GM12801 (cell line): ENCODE measurements around the gene FFAR3.

ENCODE experiments used
- TF ChIP-seq, protein P1 (sequence below): IDR thresholded peaks from one replicate; pipeline ENCODE4 v1.5.1; 2011; ENCODE audit warnings: control low read depth; ENCODE audit not compliant: insufficient read length; ENCODE audit errors: extremely low read depth

FFAR3 gene

DNA sequence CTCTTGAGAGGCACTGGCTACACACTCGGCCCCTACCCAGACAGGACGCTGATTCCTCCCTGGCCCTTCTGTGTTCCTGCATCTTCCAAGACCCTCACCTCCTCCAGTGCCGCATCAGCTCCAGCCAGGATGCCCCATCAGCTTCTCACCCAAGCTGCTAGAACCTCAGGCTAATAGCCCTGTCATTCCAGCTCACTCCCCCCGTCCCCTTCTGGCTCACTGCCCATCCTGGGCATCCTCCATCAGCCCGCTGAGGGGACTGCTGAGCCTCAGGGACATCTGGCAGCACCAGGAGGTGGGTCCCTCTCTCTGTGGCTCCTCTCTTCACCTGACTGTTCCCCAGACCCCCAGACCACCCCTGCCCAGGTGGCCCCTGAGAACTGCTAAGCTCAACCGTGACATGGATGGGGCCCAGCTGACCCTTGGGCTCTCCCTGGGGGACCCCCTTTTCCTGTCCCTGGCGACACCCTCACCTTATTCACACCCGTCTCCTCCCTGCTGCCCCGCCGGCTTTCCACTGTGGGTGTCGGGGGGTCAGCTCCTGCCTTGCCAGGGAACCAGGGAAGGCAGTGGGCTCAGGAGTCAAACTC, 4.8 kb downstream of the FFAR3 start:
- TF ChIP-seq, protein P1, sequence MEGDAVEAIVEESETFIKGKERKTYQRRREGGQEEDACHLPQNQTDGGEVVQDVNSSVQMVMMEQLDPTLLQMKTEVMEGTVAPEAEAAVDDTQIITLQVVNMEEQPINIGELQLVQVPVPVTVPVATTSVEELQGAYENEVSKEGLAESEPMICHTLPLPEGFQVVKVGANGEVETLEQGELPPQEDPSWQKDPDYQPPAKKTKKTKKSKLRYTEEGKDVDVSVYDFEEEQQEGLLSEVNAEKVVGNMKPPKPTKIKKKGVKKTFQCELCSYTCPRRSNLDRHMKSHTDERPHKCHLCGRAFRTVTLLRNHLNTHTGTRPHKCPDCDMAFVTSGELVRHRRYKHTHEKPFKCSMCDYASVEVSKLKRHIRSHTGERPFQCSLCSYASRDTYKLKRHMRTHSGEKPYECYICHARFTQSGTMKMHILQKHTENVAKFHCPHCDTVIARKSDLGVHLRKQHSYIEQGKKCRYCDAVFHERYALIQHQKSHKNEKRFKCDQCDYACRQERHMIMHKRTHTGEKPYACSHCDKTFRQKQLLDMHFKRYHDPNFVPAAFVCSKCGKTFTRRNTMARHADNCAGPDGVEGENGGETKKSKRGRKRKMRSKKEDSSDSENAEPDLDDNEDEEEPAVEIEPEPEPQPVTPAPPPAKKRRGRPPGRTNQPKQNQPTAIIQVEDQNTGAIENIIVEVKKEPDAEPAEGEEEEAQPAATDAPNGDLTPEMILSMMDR: no peak

DNA sequence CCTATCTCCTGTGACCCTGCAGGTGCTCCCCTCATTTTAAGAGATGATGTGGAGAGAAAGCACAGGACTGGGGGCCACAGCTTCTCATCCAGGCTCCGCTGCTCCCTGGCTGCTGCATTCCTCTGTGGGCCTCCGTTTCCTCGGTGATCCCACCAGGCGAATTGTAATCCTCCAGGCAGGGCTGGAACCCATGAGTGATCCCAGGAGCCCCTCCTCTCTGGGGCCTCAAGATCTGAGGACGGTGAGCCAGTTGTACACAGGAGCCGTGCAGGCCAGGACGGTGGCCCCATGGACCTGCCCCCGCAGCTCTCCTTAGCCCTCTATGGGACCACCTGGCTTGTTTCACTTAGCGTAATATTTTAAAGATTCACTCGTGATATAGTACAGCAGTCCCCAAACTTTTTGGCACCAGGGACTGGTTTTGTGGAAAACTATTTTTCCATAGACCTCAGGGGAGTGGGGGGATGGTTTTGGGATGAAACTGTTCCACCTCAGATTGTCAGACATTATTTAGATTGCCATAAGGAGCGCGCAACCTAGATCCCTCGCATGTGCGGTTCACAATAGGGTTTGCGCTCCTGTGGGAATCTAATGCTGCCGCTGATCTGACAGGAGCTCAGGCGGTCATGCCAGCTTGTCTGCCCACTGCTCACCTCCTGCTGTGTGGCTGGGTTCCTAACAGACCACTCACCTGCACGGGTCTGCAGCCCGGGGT, 5.6 kb downstream of the FFAR3 start:
- TF ChIP-seq, protein P1: no peak

DNA sequence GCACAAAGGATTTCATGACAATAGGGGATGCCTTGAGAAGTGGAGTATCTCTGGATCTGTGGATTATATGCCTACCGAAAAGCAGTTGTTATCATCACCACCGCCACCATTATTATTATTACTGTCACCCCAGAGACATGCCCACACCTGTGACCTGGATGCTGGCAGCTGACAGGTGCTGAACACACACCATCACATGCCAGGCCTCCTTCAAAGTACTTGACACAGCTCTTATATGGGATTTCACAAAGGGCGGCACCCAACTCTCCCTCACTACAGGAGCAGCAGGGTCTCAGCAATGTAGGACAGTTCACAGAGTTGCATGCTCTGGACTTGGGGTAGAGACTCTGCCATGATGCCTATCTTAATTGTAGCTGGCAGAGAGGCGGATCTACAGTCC, 7.0 kb downstream of the FFAR3 start:
- TF ChIP-seq, protein P1: no peak

DNA sequence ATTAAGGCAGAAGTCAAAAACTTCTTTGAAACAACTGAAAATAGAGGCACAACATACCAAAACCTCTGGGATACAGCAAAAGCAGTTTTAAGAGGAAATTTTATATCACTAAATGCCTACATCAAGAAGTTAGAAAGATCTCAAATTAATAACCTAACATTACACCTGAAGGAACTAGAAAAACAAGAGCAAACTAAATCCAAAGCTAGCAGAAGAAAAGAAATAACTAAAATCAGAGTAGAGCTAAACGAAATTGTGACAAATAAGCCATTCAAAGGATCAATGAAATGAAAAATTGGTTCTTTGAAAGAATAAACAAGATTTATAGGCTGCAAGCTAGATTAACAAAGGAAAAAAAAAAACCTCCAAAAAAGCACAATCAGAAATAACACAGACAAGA, 10.1 kb downstream of the FFAR3 start:
- TF ChIP-seq, protein P1: no peak

DNA sequence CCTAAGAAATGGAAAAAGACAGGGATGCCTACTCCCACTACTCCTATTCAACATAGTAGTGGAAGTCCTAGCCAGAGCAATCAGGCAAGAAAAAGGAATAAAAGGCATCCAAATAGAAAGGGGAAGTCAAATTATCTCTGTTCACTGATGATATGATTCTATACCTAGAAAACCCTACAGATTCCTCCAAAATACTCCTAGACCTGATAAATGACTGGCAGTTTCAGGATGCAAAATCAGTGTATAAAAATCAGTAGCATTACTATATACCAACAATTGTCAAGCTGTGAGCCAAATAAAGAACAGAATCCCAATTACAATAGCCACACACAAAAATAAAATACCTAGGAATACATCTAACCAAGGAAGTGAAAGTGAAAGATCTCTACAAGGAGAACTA, 11.3 kb downstream of the FFAR3 start:
- TF ChIP-seq, protein P1: no peak

DNA sequence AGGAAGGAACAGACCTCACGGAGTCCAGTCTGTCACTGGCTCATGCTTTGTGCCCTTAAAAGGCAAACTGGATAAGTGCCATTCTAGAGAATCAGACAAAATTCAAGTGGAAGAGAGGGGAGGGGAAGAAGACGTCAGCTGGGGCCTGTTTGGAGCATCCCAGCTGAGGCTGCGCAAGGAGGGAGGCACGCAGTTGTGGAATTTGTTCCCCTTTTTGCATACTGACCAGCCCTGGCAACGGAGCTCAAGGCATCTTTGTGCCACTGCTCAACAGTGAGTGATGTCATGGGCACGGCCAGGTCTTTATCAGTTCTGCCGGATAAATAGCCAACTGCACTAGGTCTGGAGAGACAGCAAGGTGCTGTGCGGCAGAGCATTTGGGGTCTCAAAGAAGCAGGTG, 12.5 kb downstream of the FFAR3 start, which contains the start of gene GPR42:
Gene GPR42, plus strand, starts transcription at position 347 of the 400 bp plus-strand sequence. CDS start 292 bp downstream, outside the sequence.
- TF ChIP-seq, protein P1: no peak

DNA sequence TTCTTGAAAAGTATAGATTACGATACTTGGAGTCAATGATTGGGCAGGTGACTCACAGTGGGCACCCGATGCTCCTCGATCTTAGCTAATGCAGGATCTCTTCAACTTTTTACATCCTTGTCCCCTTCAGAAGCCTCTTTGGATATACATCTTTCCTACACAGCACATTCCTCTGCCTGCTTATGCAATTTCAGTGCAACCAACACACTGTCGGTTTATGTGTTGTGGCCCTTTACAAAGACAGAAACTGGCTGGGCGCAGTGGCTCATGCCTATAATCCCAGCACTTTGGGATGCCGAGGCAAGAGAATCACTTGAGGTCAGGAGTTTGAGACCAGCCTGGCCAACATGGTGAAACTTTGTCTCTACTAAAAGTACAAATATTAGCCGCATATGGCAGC, 15.2 kb downstream of the FFAR3 start:
- TF ChIP-seq, protein P1: no peak
